NCI-H1105 treated with DMSO at 0.1 percent for 48 hours (cell line): Measurements from ENCODE around the gene KLK3.
"Not testable (repeated sequence)": the region's sequence is repeated elsewhere in the genome, so short reads cannot be mapped to it uniquely, and the experiment has no call there.

Source experiments
- DNase-seq: peaks from one replicate; lab custom pipeline; 2025; lab: John Stamatoyannopoulos, UW

The KLK3 gene

GRCh38 chr19:50854636-50855410 lies at the start of gene KLK3:
Gene KLK3, plus strand, starts transcription at chr19:50854915. Its CDS starts 41 bp downstream, at chr19:50854956.
- no peak for DNase-seq

DNA sequence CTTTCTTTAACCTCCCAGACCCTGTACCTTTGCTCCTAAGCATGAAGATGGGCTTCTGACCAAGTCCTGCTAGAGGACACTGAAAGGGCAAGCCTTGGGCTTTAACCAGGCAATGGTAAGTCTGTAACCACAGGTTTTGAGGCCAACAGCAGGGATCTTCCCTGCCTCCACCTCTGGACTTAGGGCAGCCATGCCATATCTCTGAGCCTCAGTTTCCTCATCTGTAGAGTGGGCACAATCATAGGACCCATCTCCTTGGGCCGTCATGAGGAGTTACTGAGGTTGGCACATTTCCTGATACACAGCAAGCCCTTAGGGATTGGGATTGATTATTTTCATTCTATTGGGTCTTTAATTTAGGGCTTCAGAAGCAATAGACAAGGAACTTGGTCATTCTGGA lies 45.9 kb upstream of the KLK3 start:
- no peak for DNase-seq

DNA sequence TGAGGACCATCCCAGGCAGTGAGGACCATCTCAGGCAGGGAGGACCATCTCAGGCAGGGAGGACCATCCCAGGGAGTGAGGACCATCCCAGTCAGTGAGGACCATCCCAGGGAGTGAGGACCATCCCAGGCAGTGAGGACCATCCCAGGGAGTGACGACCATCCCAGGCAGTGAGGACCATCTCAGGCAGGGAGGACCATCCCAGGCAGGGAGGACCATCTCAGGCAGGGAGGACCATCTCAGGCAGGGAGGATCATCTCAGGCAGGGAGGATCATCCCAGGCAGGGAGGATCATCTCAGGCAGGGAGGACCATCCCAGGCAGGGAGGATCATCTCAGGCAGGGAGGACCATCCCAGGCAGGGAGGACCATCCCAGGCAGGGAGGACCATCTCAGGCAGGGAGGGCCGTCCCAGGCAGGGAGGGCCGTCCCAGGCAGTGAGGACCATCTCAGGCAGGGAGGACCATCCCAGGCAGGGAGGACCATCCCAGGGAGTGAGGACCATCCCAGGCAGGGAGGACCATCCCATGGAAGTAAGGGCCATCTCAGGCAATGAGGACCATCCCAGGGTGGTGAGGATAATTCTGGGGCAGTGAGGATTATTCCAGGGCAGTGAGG lies 43.0 kb upstream of the KLK3 start:
- DNase-seq = not testable (repeated sequence)

DNA sequence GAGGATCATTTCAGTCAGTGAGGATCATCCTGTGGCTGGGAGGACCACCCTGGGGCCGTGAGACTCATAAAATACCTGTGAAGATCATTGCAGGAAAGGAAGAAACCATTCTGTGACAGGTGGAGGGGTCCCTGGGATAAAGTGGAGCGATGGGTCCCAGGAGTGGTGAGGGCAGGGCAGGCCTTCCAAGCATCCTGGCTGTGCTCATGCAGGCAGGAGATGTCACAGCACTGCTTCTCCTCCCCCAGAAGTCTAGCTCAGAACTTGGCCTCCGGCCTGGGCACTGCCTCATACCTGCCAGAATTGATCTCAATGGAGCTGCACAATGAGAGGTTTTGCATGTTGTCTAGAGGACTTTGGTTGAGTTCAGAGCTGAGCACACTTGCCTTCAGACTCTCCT lies 42.2 kb upstream of the KLK3 start:
- no peak for DNase-seq

DNA sequence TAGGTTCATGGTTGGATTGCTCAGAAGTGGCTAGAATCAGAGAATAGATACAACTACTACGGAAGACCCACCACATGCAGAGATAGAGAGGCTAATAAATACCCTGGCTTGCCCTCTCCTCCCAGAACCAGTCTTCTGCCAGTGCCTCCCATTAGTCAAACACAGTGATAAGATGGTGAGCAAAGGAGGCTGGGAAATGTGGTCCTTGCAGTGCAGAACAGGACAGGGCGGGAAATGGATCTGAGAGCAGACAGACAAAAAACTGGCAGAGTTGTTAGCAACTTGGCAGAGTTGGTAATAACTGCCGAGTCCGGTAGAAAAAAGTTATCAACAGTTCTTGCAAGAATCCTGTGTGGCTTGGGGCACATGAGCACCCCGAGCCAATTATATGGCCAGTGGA lies 39.8 kb upstream of the KLK3 start:
- no peak for DNase-seq

DNA sequence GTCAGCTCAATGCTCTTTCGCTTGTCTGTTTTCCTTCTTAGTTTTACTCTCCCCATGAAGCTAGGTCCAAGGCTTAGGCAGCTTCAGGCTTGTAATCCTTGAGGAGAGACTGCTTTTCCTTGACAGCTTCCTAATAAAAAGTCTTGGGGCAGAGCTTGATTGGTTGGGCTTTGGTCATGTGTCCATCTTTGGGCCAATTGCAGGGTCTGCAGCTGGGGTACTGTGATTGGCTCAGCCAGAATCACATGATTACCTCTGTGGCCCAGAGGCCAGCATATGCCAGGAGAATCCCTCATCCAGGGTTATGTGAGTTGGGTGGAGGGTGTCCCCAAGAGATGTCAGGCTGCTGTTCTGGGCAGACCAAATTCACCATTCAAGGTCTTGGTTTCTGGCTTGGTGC lies 39.3 kb upstream of the KLK3 start:
- DNase-seq = no peak

GRCh38 chr19:50817941-50818858 lies 36.5 kb upstream of the KLK3 start:
- DNase-seq = peak; percentile 59

- no peak for DNase-seq
These were observed 35.7 kb upstream of the KLK3 start for GRCh38 chr19:50818859-50819472.

DNA sequence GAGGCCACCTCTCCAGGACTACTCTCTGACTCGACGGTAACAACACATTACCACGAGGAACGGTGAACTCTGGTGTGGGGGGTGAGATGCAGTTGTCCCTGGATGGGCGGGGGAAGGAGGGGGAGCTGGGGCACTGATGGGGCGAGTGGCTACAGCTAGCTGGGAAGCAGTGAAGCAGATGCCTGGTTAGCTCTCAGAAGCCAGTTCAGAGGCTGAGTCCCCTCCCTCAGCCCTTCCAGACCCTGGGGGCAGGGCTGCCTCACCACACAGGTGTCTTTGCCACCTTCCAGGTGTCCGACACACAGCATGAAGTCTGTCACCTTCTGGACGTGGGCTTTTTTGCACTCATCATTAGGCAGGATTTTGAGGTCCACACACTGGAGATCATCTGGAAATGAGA lies 35.1 kb upstream of the KLK3 start:
- DNase-seq = no peak

DNA sequence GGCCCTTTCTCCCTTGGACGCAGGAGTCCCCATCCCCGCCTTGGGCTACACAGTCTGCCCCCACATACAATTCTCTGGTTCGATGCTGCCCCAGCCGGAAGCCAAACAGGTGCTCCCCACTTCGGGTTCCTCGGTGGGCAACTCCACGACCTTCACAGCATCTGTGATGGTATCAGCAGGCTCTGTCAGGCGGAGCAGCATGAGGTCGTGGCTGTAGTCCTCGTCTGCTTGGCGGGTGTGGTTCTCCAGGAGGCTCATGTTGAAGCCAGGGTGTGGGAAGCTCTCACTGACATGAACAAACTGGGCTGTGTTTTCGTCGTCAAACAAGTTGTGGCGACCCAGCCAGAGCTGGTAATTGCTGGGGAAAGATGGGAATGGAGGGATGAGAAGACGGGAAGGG lies 34.6 kb upstream of the KLK3 start:
- DNase-seq = no peak

DNA sequence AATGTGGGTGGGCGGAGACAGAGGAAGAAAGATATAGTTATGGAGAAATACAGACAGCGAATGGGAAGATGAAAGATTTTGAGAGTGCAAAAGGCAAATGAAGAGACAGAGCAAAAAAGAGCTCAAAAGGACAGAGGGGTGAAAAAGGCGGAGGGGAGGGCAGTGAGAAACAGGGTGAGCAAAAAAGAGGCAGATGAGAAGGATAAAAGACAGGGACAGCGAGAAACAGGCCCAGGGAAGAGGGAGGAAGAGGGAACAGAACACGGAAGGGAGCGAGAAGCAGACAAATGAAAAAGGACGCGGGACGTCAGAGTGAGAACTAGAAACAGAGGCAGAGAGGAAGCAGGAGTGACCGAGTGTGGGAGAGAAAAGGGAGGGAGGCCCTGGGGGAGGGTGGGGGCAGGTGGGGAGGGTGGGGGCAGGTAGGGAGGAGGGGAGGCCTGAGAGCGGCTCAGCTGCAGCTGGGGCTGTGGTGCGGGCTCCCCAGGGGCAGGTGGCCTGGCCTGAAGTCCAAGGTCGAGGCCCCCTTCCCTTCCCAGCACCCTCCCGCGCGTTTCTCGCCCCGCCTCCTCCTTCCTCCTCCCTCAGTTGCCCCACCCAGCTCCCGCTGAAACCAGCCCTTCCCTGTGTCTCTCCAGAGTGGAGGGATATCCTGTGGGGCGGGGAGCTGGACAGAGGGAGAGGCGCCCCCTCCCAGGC lies 34.0 kb upstream of the KLK3 start:
- DNase-seq = no peak

DNA sequence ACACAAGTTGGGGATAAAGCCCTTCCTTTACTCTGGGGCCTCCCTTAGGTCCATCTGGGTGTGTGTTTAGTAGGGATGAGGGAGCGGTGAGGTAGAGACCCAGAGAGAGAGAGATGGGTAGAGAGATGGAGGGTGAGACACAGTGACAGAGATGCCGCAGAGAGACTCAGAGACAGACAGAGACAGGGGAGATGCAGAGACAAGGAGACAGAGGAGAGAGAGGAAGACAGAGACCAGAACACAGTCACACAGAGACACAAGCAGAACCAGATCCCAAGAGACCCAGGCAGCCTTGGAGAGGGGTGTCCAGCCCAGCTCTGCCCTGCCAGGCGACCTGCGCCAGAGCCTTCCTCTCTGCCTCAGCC lies 33.5 kb upstream of the KLK3 start:
- no peak for DNase-seq

DNA sequence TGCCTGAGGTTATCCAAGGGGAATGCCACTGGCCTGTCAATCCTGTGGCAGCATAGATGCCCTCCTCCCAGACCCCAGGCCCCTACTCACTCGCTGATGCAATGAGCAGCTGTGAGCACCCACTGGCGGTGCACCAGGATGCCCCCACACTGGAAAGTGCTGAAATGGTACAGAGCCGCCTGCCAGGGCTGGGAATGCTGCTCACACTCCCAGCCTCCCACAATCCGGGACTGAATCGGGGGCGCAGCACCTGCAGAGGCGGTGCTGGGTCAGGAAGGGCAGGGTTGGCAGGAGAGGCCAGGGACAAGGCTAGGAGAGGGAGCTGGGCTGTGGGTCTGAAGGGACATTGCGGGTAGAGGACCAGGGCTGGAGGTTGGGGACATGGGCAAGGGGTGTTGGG lies 33.1 kb upstream of the KLK3 start:
- DNase-seq = no peak

DNA sequence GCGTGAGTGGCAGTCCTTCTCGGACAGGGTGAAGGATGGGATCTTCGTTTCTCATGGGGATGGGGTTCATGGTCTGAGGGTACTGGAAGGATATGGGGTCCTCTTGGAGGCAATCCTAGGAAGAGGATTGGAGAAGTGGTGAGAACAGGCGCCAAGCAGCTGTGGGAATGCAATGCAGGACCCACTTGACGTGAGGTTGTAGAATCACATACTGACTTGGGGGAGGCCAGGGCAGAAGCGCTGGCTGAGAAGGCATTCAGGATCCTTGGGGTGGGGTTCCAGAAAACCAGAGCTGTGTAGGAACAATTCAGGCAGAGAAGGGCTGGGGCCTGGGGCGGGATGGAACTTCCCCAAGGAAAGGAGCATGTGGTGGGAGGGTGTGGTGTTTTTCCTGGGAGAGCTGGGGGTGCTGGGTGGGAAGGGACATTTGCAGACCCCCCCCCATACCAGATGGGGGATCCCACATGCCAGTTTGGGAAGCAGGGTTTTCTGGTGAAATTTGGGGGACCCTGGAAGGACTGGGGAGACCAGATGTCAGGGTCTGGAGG lies 32.0 kb upstream of the KLK3 start:
- DNase-seq = no peak

DNA sequence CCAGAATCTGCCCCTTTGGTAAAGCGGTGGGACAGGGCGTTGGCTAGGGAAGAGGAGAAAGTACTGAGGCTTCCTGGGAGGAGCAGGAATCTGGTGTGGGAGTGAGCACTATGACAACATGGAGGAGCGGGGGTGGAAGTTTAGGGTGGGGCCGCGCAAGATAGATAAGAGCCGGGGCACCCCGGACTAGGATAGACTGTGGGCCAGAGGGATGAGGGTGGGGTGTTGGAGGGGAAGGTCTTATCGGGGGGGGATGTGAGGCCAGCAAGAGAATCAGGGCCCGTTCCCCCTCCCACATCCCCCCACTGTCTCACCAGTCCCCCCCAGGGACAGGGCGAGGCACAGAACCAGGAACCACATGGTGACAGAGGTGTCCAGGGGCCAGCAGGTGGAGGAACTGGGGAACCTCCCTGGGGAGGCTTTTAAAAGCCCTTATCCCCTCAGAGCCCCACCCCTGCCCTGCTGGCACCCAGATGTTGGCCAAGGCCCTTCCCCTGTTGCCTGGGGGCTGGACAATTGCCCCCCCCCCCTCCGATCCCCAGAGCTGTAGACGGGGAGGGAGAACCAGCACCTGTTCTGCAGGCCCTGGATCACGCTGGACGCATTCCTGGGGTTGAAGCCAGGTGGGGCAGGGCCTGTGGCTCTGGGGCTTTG lies 31.2 kb upstream of the KLK3 start, which contains the start of gene KLK1:
Gene KLK1 (minus strand): TSS at position 399 of the 654 bp plus-strand sequence. CDS start 39 bp downstream, at position 360.
- no peak for DNase-seq

GRCh38 chr19:50826492-50827240 lies 28.0 kb upstream of the KLK3 start:
- no peak for DNase-seq

- no peak for DNase-seq
These were observed 27.2 kb upstream of the KLK3 start for GRCh38 chr19:50827476-50827875.

- DNase-seq = no peak
These were observed 24.9 kb upstream of the KLK3 start for GRCh38 chr19:50829801-50830200.

DNA sequence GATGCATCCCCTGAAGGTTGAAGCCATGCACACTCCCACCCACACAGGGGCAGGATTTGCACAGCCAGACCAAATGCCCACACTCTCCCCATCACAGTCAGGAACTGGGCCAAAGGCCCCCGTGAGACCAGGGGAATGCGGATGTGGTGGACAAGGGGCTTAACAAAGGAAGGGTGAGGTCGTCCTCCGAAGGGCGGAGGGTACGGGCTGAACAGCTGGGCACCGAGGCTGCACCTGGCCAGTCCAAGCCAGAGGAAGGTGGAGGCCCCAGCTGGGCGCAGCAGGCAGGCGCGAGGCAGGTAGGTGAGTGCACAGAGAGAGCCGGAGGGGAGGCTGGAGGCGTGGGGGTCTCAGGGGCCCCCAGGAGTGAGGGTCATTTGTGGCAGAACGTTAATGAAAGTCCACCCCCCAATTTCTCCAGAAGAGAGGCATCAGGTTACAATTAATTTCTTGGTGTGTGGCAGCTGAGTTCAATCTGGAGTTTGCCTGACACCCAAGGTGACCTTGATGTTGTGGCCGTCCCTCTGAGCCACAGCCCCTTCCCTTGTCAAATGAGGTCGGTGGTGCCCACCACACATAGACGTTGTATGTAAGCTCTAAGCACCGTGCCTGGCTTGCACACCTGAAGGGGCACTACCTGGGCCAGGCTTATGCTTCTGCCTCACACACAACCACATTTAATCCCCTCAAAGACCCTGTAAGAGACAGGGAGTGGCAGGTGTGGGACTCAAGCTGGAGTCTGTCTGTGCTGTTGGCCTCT lies 24.3 kb upstream of the KLK3 start:
- DNase-seq = no peak
